ENCODE data around the gene LYST. TPM values are rescaled to one million over a fixed set of nuclear protein-coding genes. Genes with fewer than 3 reads are reported as not detected.

The LYST gene
- total and polyA plus RNA-seq, 2 of the 8 experiments (the other 6 are each of a cell fraction or from before 2014, with no cell fraction given) = 0.29 to 0.58 TPM

DNA sequence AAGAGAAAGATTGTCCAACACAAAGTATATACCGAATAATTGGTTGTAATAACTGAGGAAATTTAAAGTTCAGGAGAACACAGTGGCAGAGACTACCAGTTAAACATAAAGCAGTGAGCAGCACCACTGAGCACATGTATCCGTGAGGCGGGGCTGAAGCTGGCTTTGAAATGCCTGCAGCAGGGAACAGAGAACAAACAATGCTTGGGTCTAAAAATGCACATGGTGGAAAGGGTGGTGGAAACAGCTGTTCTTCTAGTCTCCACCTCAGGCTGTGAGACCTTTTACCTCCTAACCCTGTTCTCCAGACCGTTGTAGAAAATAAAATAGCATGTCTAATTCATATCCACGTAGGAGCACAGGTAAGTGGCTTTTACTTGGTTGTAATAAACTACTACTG, 209.4 kb downstream of the LYST start:
- H2AFZ ChIP-seq (ENCODE audit: low read length) = no peak overlapping the region
- FAIRE-seq = no peak
- no peak overlapping the region for H2AK5ac ChIP-seq (ENCODE audit: low read depth, low read length)
- no peak overlapping the region for H2BK5ac ChIP-seq (ENCODE audit: low read depth, low read length)
- no peak overlapping the region for H3K27ac ChIP-seq (ENCODE audit: low read depth, low read length)
- no peaks in the 10 kb centered on the region for H3K23me2 ChIP-seq (ENCODE audit: low read depth, low read length)
- DNase-seq (ENCODE audit: low read depth in 1 of 2, low spot score in 2 of 2) = no peak
- no peaks in the 10 kb centered on the region for H3K9me3 ChIP-seq (ENCODE audit: insufficient read depth in 2 of 2, low read depth in 1 of 2, low read length in 1 of 2)
- peaks cover 2 to 5% (median 3%) of the 10 kb centered on the region in 4 experiments; a peak in 6 of 7 replicates for H3K4me1 ChIP-seq (replicated peaks in 1 of 4; ENCODE audit: control insufficient read depth in 3 of 4, insufficient read depth in 4 of 4, low read length in 3 of 4)
- H3K14ac ChIP-seq (ENCODE audit: insufficient read length) = no peak overlapping the region
- H4K8ac ChIP-seq (ENCODE audit: extremely low read depth, insufficient read depth, low read length) = no peak overlapping the region; the same call in 1 of the 2 replicates
- H2BK12ac ChIP-seq (ENCODE audit: low read depth, low read length) = peak overlapping the region; percentile 30; the same call in 1 of the 2 replicates
- no peak overlapping the region for H3K4me3 ChIP-seq (ENCODE audit: extremely low read depth in 1 of 4, insufficient read depth in 2 of 4, low read depth in 3 of 4, low read length in 4 of 4)
- H3K36me3 ChIP-seq (ENCODE audit: control insufficient read depth in 2 of 4, insufficient read depth in 4 of 4, low read length in 3 of 4) = no peaks in the 10 kb centered on the region
- no peak overlapping the region for H2BK120ac ChIP-seq (replicated peaks; ENCODE audit: low read depth, low read length)
- H4K20me1 ChIP-seq (replicated peaks in 1 of 2; ENCODE audit: control insufficient read depth in 1 of 2, insufficient read depth in 2 of 2, low read length in 2 of 2) = no peaks in the 10 kb centered on the region
- H4K5ac ChIP-seq (ENCODE audit: insufficient read length, low read depth, low read length) = no peak overlapping the region
- 85% methylated on average over 5 of the region's 5 CpGs; no CpG with 5 or more reads in 1 of the 2 experiments for WGBS, 2 experiments (ENCODE audit: extremely low coverage in 1 of 2, insufficient coverage in 1 of 2, insufficient read length in 1 of 2, insufficient replicate concordance in 2 of 2, low coverage in 1 of 2, low lambda C conversion rate in 2 of 2, missing lambda C conversion rate in 1 of 2)
- no peaks in the 10 kb centered on the region for H3K79me2 ChIP-seq (ENCODE audit: control insufficient read depth in 1 of 2, insufficient read depth in 2 of 2, low read length in 2 of 2)
- H3K9ac ChIP-seq (replicated peaks in 1 of 4; ENCODE audit: extremely low read depth in 1 of 4, low read depth in 3 of 4, low read length in 3 of 4) = no peak overlapping the region
- H4K91ac ChIP-seq (replicated peaks; ENCODE audit: insufficient read length, low read length) = no peak overlapping the region
- POLR2A ChIA-PET (ENCODE audit: partially characterized antibody) = interaction anchor here (0.7 to 1.7 kb wide), 3 partner anchors 8 to 17 kb away, joined by 3 to 6 read pairs (median 3); no protein-coding TSS in a partner anchor
- CTCF ChIA-PET (ENCODE audit: partially characterized antibody) = interaction anchor here (0.7 to 2.2 kb wide), 4 partner anchors 11 to 153 kb away, joined by 3 to 9 read pairs (median 6); partner anchors contain the start of gene B3GALNT2
- H3K23ac ChIP-seq (ENCODE audit: insufficient read length) = no peak overlapping the region
- no peak overlapping the region for H2BK20ac ChIP-seq (ENCODE audit: low read length)
- no peaks in the 10 kb centered on the region for H3K79me1 ChIP-seq (ENCODE audit: low read depth, low read length)
- H3K4me2 ChIP-seq (ENCODE audit: insufficient read depth in 1 of 2, low read depth in 2 of 2, low read length in 2 of 2) = no peak overlapping the region
- H3K4ac ChIP-seq (replicated peaks; ENCODE audit: insufficient read length, low read depth, low read length) = no peak overlapping the region
- no peak overlapping the region for H3K18ac ChIP-seq (ENCODE audit: extremely low read depth, low read length)
- no peak overlapping the region for H3K56ac ChIP-seq (replicated peaks; ENCODE audit: insufficient read length, low read depth, low read length)
- H3K27me3 ChIP-seq (replicated peaks in 1 of 4; ENCODE audit: control insufficient read depth in 3 of 4, extremely low read depth in 1 of 4, insufficient read depth in 3 of 4, low read length in 3 of 4) = no peaks in the 10 kb centered on the region
- 0 out of 2 replicates have a peak overlapping the region, but pooled peaks have one; percentile 54 for H2BK15ac ChIP-seq (ENCODE audit: low read length)
- TF ChIP-seq MAFK (IDR thresholded peaks at IDR 0.05; ENCODE audit: low read depth, low read length) = no peak
- TF ChIP-seq, protein P1, sequence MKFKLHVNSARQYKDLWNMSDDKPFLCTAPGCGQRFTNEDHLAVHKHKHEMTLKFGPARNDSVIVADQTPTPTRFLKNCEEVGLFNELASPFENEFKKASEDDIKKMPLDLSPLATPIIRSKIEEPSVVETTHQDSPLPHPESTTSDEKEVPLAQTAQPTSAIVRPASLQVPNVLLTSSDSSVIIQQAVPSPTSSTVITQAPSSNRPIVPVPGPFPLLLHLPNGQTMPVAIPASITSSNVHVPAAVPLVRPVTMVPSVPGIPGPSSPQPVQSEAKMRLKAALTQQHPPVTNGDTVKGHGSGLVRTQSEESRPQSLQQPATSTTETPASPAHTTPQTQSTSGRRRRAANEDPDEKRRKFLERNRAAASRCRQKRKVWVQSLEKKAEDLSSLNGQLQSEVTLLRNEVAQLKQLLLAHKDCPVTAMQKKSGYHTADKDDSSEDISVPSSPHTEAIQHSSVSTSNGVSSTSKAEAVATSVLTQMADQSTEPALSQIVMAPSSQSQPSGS (IDR thresholded peaks at IDR 0.05; ENCODE audit: low read length) = no peak
- no peak for TF ChIP-seq TAF7 (optimal IDR thresholded peaks at IDR 0.05; ENCODE audit: borderline replicate concordance, low read depth, low read length)
- no peak for TF ChIP-seq JUND (IDR thresholded peaks at IDR 0.05; ENCODE audit: low read length)
- no peak for TF ChIP-seq CREB1 (IDR thresholded peaks at IDR 0.05)
- TF ChIP-seq GTF2F1 (IDR thresholded peaks at IDR 0.05; ENCODE audit: borderline replicate concordance, low read depth, low read length) = no peak
- TF ChIP-seq TEAD4 (IDR thresholded peaks at IDR 0.05; ENCODE audit: low read depth, low read length) = no peak
- no peak for TF ChIP-seq SIRT6 (IDR thresholded peaks at IDR 0.05; ENCODE audit: low read length)
- TF ChIP-seq BACH1 (IDR thresholded peaks at IDR 0.05; ENCODE audit: low read length) = no peak
- no peak for TF ChIP-seq CEBPB (IDR thresholded peaks at IDR 0.05; ENCODE audit: low read depth, low read length)
- TF ChIP-seq SIX5 (IDR thresholded peaks at IDR 0.05; ENCODE audit: low read depth, low read length) = no peak
- TF ChIP-seq POLR2A (IDR thresholded peaks at IDR 0.05; ENCODE audit: control extremely low read depth in 1 of 2, low read depth in 2 of 2, low read length in 2 of 2) = no peak
- no peak for TF ChIP-seq JUN (IDR thresholded peaks at IDR 0.05; ENCODE audit: low read depth, low read length)
- TF ChIP-seq HDAC6 (IDR thresholded peaks at IDR 0.05; ENCODE audit: low read depth, low read length) = no peak
- no peak for TF ChIP-seq ASH2L (IDR thresholded peaks at IDR 0.05; ENCODE audit: low read length)

Data from H1 (cell line).